Activated CD8-positive, alpha-beta T cell treated with anti-CD3 and anti-CD28 coated beads for 36 hours (primary cell): ENCODE measurements around the gene KCNMA1. TPM values are rescaled to one million over a fixed set of nuclear protein-coding genes. Genes with fewer than 3 reads are reported as not detected.

Source experiments
- ATAC-seq: fragments of 200-7000 bp; cut with Tn5 transposase; one replicate; pipeline ENCODE4 v1.10.0; 2021; ENCODE audit warnings: mild to moderate bottlenecking, moderate library complexity
- CTCF ChIA-PET: fragments of 350-600 bp; sonication (Branson Sonifier 250); formaldehyde crosslinking; loops from one replicate; lab custom pipeline; 2021; ENCODE audit warnings: antibody characterized with exemption; lab: Charles Lee
- POLR2A ChIA-PET: fragments of 350-600 bp; sonication (Branson Sonifier 250); formaldehyde crosslinking; loops from one replicate; lab custom pipeline; 2021; ENCODE audit warnings: antibody characterized with exemption; lab: Charles Lee
- DNase-seq: peaks from one replicate; pipeline ENCODE4 v3.0.0-alpha.2; 2020
- H3K27ac Mint-ChIP-seq: one replicate; pipeline ENCODE4 v1.8.0; 2021; ENCODE audit warnings: mild to moderate bottlenecking, mixed read lengths
- H3K27me3 Mint-ChIP-seq: one replicate; pipeline ENCODE4 v1.8.0; 2021; ENCODE audit warnings: mixed read lengths
- H3K36me3 Mint-ChIP-seq: one replicate; pipeline ENCODE4 v1.8.0; 2021; ENCODE audit warnings: low read depth, mixed read lengths
- H3K4me1 Mint-ChIP-seq: one replicate; pipeline ENCODE4 v1.8.0; 2021; ENCODE audit warnings: low read depth, mixed read lengths
- H3K4me3 Mint-ChIP-seq: one replicate; pipeline ENCODE4 v1.8.0; 2021; ENCODE audit warnings: mild to moderate bottlenecking, moderate library complexity, mixed read lengths
- H3K9me3 Mint-ChIP-seq: one replicate; pipeline ENCODE4 v1.8.0; 2021; ENCODE audit warnings: mixed read lengths
- CTCF ChIP-seq: fragments of 200-600 bp; IDR thresholded peaks from one replicate; pipeline ENCODE4 v1.8.0; 2022; ENCODE audit warnings: antibody characterized with exemption, mild to moderate bottlenecking
- intact Hi-C: fragments of 100-400 bp; cut with micrococcal nuclease; formaldehyde crosslinking; loops from one replicate; pipeline ENCODE4 v1.10.0; 2022
- total RNA-seq, 2 experiments: library from RNA; stranded (reverse); gene quantifications; one replicate each; pipeline ENCODE4 v1.2.3, GENCODE V29; 2021

Gene KCNMA1
- total RNA-seq, 2 experiments from 2014 or later = 0.18 TPM; not detected in 1

GRCh38 chr10:77546042-77546441 is 91.6 kb downstream of the KCNMA1 start:
- intact Hi-C loops = no loop called here
- H3K27me3 Mint-ChIP-seq = peaks cover 2% of the 10 kb centered on the region
- no peak for ATAC-seq
- no peak for DNase-seq
- no peak overlapping the region for H3K27ac Mint-ChIP-seq
- ChIA-PET POLR2A (no interaction called here), CTCF (no interaction called here)
- H3K36me3 Mint-ChIP-seq = no peaks in the 10 kb centered on the region
- no peak overlapping the region for H3K4me3 Mint-ChIP-seq
- TF ChIP-seq CTCF = no peak
- H3K9me3 Mint-ChIP-seq = peaks cover 2% of the 10 kb centered on the region
- H3K4me1 Mint-ChIP-seq = no peaks in the 10 kb centered on the region

- peaks cover 2% of the 10 kb centered on the region for H3K9me3 Mint-ChIP-seq
- no peak overlapping the region for H3K27ac Mint-ChIP-seq
- no peak overlapping the region for H3K4me3 Mint-ChIP-seq
- no peak for ATAC-seq
- ChIA-PET CTCF (no interaction called here), POLR2A (interaction anchor here (0.7 kb wide), 1 partner anchor 1371 kb away, joined by 3 read pairs; no protein-coding TSS in a partner anchor)
- no peak for TF ChIP-seq CTCF
- no peaks in the 10 kb centered on the region for H3K36me3 Mint-ChIP-seq
- no peak for DNase-seq
- intact Hi-C loops = no loop called here
- H3K4me1 Mint-ChIP-seq = no peaks in the 10 kb centered on the region
- peaks cover 2% of the 10 kb centered on the region for H3K27me3 Mint-ChIP-seq
Observed at GRCh38 chr10:77545585-77545984, 92.0 kb downstream of the KCNMA1 start.

GRCh38 chr10:77544617-77545016 is 93.0 kb downstream of the KCNMA1 start:
- no peak overlapping the region for H3K27ac Mint-ChIP-seq
- no peak overlapping the region for H3K4me3 Mint-ChIP-seq
- intact Hi-C loops = no loop called here
- ChIA-PET CTCF (interaction anchor here (1.4 kb wide), 1 partner anchor 379 kb away, joined by 5 read pairs; no protein-coding TSS in a partner anchor), POLR2A (no interaction called here)
- H3K9me3 Mint-ChIP-seq = peaks cover 2% of the 10 kb centered on the region
- peaks cover 2% of the 10 kb centered on the region for H3K27me3 Mint-ChIP-seq
- no peaks in the 10 kb centered on the region for H3K36me3 Mint-ChIP-seq
- DNase-seq (no peak), ATAC-seq (no peak)
- TF ChIP-seq CTCF = no peak
- H3K4me1 Mint-ChIP-seq = no peaks in the 10 kb centered on the region

- H3K4me1 Mint-ChIP-seq = no peaks in the 10 kb centered on the region
- H3K9me3 Mint-ChIP-seq = peaks cover 2% of the 10 kb centered on the region
- H3K36me3 Mint-ChIP-seq = no peaks in the 10 kb centered on the region
- intact Hi-C loops = no loop called here
- H3K27ac Mint-ChIP-seq = no peak overlapping the region
- DNase-seq (no peak), ATAC-seq (no peak)
- ChIA-PET CTCF (interaction anchor here (1.5 kb wide), 1 partner anchor 98 kb away, joined by 4 read pairs; no protein-coding TSS in a partner anchor), POLR2A (interaction anchor here (0.6 kb wide), 1 partner anchor 20 kb away, joined by 3 read pairs; no protein-coding TSS in a partner anchor)
- H3K4me3 Mint-ChIP-seq = no peak overlapping the region
- TF ChIP-seq CTCF = no peak
- H3K27me3 Mint-ChIP-seq = peaks cover 2% of the 10 kb centered on the region
Observed at GRCh38 chr10:77542710-77543259, 94.8 kb downstream of the KCNMA1 start.

GRCh38 chr10:77541944-77542343 is 95.7 kb downstream of the KCNMA1 start:
- CTCF ChIA-PET = no interaction called here
- POLR2A ChIA-PET = no interaction called here

More at GRCh38 chr10:77541944-77542343, 95.7 kb downstream of the KCNMA1 start:
- Mint-ChIP-seq H3K27ac (no peak overlapping the region), H3K4me3 (no peak overlapping the region), H3K9me3 (peaks cover 2% of the 10 kb centered on the region), H3K4me1 (no peaks in the 10 kb centered on the region), H3K36me3 (no peaks in the 10 kb centered on the region), H3K27me3 (peaks cover 2% of the 10 kb centered on the region)
- ATAC-seq (no peak), DNase-seq (no peak)
- no peak for TF ChIP-seq CTCF
- intact Hi-C loops = no loop called here
